Stimulated activated CD4-positive, alpha-beta T cell treated with anti-CD3 and anti-CD28 coated beads, Interleukin-1b, Interleukin-23, amount 100 ng/mL, for 4 hours (primary cell): Measurements from ENCODE around the gene GZMA.
A peak's percentile ranks its signal among the peaks of the same experiment; 100 is the strongest.

Source experiments
- DNase-seq, 2 donors: peaks; one replicate each; pipeline ENCODE4 v3.0.0-alpha.2; 2020; ENCODE audit warnings: low read depth in 2 of 2

GZMA gene

DNA sequence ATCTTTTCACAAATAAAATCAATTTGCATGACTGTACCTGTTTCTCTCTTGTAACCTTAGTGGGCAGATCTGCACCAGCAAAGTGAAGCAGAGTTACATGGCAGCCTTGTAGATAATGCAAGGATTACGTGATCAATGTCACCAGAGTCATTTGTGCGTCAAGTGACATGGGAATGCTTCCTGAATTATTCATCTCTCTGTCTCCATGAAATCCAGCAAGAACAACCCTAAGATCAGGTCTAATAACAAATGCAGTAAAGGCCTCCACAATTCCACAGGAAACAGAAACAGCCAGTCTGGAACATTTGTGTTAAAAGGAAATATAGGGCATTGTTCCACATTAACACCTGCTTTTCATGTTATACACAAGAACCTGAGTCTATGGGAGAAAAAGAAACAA lies 7.8 kb downstream of the GZMA start:
- no peak for DNase-seq

DNA sequence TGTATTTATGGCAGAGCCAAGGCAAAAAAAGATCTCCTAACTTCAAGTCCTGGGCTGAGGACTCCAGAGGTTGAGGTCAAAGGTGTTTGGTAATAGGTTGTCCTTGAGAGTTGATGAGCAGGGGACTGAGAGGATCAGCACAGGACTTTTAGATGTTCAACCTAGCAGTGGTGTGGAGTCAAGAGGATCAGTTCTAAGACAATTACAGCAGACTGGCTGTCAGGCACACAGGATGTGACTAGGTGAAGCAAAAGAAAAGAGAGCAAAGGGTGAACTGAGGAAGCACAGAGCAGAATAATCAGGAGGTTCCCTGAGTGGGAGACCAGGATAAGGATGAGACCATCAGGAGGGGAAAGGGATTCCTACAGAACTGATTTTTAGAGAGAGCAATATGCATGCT lies 10.9 kb downstream of the GZMA start:
- no peak for DNase-seq

DNA sequence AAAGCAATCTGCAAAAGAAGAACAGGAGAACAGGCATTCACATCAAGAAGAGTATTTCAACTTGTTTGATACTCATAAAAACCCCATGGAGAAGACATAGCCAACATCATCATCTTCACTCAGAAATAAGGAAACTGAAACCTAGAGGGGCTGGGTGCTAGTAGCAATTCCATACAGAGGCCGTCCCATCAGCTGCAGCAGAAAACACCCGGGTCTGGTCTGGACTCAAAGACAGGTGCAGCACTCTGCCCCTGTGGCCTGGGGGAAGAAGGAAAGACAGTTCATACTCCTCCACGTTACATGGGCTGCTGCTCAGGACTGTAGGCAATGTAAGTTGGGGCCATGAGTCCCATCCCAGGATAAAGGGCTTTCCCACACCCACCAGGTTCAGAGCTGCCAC lies 11.6 kb downstream of the GZMA start:
- DNase-seq = no peak

DNA sequence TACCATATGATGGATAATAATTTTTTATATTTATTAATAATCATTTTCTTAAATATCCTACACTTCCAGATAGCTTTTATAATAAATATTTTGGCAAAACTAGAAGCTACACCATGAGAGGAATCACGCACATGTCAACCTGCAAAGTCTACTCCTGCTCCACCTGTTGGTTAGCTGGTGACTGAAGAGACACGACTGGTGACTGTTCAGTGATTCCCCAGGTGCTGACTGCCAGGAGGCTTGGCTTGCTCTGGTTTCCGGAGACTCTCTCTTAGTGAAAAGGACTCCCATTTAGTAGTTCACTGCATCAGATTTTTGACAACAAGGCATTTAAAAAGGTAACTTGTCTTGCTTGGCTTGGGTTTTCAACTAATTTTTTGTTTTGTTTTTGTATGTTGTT lies 20.9 kb downstream of the GZMA start:
- DNase-seq = no peak

DNA sequence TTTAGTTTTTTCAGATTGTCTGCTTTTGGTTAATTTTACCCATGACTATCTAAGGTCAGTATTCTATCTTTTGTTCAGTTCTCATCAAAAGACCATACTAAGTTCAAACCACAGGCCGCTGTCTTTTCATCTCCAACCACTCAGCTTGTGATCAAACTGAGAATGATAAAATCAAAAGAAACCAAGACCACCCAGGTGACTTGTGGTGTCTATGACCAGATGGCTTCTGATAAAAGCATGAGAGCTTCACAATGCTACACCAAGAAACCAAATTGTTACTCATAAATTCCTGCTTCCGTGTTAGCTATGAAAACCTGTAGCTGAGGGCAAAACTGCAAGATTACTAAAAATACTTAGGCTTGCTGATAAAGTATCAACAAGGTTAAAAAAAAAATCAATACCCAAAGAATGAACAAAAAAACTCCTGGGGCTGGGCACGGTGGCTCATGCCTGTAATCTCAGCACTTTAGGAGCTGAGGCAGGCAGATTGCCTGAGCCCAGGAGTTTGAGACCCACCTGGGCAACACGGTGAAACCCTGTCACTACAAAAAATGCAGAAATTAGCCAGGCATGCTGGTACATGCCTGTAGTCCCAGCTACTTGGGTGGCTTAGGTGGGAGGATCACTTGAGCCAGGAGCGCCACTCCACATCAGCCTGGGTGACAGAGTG lies 31.7 kb downstream of the GZMA start:
- DNase-seq = no peak

DNA sequence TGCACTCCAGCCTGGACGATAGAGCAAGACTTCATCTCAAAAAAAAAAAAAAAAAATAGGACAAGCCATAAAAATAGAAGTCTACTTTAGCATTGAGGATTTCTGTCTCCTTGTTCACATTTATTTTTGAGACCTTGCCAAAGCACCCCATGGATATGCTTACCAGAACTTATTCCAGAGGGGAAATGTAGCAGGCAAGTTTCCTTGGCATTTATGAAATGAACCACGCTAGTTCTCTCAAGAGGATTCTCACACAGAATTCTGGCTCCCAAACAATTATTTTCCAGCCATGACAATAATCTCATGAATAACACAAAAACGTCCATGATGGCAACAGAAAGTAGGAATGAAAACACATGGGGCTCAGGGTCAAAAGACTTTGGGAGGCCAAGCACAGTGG lies 34.1 kb downstream of the GZMA start:
- DNase-seq = no peak

DNA sequence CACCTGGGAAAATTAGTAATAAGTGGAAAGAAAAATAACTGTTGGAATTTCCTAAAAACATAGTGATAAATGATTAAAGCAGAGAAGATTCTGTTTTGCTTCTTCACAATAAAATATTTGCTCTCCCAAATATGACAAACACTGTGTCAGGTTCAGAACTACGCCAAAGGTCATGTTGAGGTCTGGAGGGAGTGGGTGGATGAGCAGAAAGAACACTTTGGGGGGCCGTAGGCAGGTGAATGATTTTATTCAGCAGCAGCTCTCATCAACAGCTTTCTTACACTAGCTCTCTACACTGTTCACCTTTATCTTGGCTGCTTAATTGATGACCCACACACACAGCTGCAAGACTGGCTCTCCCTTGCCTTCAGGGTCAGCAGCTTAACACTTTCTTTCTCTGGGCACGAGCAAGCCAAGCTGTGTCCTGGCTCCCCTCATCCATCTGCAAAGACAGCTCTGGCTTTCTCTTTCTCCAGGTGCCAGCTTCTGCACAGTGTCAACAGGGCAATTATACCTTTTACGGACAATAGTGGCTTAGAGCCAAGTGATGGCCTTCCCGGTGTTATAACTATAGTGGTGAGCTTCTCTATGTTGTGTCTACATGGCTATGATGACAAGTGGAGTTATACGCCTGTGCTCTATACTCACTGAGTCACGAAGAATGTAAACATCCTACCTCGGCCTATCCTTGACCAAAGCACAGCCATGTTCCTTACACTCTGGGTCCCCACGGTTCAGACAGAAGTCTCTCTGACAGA lies 38.6 kb downstream of the GZMA start:
- no peak for DNase-seq

DNA sequence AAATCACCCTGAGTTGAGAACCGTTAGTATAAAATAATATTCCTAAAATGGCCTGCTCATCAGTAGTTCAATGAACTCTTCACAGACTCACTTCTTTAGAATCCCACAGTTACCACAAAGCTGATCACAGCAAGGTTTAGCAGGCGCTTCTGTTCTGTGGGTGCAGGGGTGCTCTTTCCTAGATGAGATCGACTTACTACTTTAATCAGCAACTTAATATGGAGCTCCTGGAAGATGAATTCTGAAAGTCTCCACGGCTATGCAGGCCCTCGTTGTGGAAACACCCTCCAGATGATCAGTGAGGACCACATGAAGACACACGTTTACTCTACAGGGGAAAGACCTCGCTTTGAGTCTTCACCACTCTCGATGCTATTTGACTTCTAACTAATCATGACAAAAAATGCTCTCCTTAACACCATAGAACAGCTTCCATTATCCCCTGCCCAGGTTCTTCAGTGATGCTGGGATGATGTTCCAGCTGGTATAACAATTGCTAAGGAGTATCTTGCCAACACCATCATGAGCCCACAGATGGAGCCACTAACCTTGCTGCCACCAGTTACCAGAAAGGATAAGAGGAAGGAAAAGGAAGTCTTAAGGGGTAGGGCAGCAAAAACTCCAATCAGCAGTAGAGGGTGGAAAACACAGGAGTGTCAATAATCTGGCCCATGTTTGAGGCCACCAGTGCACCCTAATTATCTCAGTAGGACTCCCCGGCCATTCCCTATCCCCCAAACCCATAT lies 39.7 kb downstream of the GZMA start:
- DNase-seq = no peak

DNA sequence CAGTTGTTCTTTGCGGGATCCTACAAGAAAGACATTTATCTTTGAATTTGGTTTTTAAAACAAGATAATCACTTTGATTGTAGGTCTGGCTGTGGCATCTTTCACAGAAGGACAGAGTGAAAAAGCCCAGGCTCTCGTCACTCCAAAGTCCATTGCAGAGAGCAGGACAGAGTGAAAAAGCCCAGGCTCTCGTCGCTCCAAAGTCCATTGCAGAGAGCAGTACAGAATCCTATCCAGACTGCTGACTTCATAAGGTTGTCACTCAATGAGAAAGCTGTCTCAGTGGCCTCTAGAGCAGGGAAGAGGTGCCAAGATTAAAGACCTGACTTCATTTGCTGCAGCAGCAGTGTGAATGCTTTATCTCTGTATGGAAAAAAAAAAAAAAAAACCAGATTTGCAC lies 41.2 kb downstream of the GZMA start:
- no peak for DNase-seq

DNA sequence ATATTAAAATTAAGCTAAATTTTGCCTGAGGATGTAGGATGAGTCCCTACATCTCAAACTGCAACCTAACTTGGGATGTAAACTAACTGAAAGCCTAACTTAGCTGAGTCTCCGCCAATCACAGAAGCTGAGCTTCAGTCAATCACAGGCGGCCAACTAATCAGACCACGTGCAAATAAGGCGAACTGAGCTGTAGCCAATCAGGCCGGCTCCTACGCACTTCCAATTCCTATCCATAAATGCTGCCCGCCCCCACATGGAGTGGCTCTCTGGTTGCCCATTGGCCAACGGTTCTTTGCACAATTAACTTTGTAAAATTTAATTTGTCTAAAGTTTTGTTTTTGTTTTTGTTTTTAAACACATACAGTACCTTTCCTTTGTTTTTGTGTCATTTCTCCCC lies 43.6 kb downstream of the GZMA start:
- no peak for DNase-seq

DNA sequence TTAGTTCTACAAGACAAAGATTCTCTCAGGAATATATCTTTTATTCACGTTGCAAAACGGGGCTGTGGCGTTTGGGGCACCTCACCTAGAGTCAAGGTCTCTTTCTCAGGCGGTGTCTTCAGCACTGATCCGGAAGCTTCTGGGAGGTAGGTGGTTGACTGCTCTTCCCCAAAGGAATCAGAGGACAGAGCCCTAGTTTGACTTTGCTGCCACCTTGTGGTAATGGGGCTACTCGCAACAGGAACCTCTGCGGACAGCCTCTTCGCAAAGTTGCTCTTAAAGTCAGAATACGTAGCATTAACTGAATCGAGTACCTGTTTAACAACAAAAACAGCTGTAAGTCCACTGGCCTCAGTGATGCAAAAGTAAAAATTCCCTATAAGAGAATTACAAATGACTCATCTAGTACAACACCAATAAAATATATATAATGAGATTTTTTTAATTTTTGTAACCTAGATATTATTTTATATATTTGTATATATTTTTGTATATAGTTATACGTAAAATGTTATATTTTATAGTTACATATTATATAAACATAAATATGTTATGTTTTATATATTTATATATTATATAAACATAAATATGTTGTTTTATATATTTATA lies 44.2 kb downstream of the GZMA start:
- DNase-seq = peak; percentile 59 to 80

DNA sequence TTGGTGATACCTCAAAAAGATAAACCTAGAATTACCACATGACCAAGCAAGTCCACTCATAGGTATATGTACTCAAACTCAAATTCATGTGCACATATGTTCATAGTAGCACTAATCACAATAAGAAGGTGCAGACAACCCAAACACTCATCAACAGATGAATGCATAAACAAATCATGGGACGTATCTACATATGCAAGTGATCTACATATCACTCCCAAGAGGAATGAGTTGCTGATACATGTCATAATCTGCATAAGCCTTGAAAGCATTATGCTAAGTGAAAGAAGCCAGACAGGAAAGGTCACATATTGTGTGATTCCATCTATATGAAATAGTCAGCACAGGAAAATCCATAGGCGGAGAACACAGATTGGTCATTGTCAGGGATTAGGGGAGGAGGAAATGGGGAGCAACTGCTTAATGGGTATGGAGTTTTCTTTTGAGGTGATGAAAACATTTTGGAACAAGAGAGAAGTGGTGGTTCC lies 46.9 kb downstream of the GZMA start:
- DNase-seq = no peak

DNA sequence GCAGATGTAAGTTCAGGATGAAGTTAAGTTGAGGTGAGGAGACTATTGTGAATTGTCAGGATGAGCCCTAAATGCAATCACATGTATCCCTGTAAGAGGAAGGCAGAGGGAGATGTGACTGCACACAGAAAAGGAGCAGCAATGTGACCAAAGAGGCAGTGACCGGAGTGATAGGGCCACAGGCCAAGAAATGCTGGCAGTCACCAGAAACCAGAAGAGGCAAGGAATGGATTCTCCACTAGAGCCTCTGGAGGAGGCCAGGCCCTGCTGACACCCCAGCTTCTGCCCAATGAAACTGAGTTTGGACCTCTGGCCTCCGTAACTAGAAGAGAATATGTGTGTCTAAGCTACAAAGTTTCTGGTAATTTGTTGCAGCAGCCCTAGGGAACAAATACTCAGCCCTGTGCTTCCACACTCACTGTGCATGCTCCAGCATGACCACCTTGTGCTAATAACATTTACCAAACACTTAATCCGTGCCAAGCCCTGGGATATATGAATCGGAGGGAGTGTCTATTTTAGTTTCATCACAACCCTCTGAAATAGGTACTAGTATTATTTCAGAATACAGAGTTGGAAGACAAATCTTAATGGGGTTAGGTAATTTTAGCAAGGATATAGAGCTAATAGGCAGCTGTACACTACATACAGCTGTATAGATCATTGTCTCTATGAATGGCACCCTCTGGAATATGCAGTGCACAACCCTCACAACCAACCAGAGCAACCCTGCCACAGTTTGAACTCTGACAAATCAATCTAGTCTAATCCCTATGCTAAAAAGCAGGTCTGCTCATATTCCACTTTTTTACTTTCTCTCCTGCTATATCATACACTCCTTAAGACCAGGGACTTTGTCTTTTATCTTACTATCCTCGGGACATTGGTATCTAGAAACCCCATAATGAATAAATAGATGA lies 49.7 kb downstream of the GZMA start:
- DNase-seq = no peak

DNA sequence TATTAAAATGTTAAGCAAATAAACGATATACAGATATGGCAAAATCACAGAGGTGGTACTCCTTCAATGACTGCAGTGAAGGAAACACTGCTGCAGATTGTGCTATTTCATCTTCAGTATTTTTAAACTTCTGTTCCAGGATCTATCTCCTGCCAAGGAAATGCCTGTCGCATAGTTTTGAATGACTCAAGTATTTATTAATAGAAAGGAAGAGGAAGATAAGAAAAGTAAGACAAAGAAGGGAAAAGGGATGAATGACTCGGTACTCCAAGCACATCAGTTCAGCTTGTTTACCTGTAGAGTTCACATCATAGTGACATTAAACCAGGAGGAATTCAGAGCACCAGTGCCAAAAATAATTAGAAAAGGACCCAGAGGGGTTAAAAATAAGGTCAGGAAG lies 52.4 kb downstream of the GZMA start:
- no peak for DNase-seq
